HG03097 (cell line): ENCODE measurements around the gene GPR82.
"Not testable (repeated sequence)": the region's sequence is repeated elsewhere in the genome, so short reads cannot be mapped to it uniquely, and the experiment has no call there.

Experiments
- ATAC-seq: cut with Tn5 transposase; IDR thresholded peaks from one replicate; pipeline ENCODE4 v1.9.1; 2021; ENCODE audit not compliant: unreplicated experiment, low FRiP score

Gene GPR82

DNA sequence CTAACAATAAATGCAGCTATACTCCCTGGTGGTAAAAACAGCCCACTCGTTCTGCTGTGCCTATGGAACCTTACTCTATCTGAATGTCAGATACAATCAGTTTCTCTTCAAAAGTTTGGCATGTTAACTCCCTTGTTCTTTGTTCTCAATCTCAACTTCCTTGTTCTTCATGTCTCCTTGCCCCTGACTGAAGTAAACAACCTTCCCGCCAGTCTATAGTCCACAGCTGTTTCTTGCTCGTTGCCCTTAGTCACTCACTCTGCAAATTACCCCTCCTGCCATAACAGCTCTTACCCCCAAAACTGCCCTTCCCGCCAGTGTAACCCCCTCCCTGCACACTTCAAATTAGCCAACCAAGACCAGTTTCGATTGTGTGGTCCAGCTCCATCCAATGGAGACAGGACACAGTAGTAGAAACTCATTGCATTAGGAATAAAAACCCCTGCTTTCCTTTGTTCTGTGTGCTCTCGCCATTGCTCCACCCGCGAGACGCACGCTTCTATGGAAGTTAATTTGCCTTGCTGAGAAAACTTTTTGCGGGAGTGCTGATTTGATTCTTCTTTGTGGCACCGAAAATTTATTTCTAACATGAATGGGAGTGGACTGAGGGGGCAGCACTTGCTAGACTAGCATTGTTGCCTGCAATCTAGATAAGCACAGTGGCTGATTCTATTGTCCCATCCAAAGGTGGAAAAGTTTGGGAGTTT is 7.1 kb upstream of the GPR82 start:
- no peak for ATAC-seq

DNA sequence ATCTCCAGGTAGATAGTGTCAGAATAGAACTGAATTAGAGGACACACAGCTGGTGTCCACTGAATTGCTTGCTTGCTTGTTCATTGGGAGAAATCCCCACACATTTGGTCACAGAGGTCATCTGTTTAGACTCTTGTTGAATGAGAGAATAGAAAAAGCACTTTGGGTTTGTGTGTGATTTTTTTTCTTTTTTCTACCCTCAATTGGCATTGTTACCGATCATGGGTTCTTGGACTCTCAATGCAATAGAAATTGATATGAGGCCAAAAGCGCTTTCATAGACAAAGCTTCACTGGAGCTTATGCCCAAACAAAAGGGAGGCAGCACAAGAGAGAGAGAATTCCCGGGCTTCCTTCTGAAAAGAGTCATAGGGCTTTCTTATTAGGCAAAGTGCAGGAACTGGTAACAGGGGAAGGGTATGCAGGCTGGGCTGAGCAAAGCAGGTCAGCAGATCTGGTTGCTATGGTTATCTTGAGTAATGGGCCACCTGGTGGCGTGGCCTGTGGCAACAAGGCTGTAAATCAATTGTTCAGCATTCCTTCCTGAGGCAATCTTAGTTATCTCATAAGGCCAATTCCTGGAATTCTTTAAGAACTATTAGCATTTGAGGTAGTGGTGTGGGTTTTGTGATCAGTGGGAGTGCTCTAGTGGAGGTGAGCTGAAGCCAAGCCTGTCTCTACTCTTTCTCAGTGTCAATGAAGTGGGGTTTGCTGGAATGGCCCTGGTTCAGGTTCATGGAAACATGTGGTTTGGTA is 5.3 kb upstream of the GPR82 start:
- no peak for ATAC-seq

DNA sequence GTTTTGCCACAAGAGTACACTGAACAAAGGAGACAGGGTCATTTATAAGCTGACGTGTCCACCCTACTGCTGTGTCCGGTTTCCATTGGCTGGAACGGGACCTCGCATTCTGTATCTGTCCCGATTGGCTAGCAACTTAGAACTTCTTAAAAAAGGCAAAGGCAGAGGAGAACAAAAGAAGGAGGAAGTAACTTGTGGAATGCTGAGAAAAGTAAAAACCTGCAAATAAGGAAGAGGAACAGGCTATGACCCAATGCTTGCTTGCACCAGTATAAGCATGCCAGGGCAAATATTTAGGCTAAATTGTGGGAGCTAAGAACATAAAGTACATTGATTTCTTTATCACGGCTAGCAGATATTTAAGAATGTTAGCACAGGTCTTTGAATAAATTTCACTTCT is 4.4 kb upstream of the GPR82 start:
- ATAC-seq: not testable (repeated sequence)

DNA sequence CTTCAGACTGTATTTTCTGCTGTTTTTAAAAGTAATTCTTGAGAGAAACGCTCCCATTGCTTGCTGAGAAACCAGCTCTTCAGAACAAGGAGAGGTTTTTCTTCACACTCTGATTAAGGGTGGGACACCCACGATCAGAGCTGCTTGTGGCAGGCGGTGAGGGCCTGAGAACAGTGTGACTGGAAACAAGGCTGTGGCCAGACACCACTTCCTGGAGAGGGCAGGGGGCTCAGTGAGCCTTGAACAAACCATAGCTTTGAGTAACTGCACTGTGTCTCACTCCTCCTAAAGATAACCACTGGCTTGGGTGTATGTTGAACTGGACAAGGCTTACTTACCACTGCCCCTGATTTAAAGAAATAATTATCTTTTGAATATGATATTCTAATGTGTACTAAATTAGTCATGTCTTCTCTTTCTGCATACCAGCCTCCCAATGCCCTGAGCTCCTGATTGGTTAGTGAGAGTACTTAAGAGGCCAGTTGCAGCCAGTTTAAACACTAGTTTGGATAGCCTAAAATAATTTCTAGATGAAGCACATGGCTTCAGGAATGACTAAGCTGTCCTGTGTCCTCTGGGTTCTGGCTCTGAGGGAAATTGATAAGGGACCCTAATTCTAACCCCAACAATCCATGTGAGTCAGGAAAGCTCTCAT is 3.7 kb upstream of the GPR82 start:
- peak; percentile 79 for ATAC-seq

DNA sequence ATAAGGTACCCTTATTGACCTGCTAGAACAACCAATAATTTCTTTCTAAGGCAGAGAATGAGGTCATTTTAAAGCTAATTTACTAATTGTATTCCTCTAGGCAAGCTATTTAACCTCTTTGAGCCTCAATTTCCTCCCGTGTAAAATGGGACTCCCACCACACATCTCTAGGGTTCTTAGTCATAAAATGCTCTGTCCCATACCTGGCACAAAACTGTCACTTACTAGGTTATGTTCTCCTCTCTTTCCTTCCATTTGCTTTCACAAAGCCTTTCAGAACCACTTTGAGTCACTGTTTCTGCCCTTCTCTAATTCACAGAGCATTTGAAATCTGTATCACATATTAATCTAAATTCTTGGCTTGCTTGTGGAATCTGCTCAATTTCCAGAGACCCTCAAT is 2.4 kb upstream of the GPR82 start:
- no peak for ATAC-seq

DNA sequence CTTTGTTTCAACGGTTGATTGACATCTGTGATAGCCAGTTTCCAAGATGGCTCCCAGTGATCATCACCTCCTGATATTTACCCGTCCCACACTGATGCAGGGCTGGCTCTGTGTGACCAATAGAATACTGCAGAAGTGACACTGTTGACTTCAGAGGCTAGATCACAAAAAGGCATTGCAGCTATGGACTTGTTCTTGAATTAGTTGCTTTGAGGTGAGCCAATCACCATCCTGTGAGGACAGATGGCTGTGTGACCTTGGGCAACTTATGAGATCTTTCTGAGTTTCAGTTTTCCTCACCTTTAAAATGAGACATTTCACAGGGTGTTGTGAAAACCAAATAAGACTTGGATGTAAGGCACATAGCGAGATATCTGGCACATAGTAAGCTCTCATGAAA is 1.8 kb upstream of the GPR82 start:
- no peak for ATAC-seq

DNA sequence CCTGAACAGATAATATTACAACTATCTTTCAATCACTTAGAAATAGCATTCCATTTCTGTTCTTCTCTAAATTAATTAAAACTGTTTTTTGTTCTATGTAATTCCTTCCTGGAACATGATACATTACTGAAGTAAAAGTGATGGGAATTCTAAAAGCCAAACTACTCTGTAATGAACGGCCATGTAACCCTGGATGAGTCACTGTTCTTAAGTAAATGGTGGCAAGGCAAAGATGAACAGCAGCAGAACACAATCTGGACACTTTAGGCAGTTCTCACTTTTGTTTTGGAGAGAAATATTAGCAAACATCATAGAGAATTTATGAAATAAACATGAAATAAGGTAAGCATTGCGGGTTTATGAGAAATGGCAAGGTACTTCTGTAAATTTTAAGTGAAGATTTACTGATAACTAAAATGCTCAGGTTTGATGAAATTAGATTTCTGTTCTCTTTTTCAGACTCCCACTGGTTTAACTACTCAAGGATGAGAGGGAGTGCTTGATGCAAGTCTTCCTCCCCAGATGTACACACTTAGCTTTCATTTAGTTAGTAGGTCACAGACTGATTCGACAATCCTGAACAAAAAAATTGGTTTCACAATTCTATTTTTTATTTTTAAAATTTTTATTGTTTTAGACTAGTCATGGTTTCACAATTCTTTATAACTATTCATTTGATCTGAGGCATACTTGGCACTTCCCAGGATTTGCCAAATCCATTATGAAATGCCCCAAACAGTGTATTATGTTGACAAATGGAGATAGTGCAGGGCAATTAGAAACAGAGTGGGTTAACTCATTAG is 964 bp upstream of the GPR82 start:
- ATAC-seq: no peak

DNA sequence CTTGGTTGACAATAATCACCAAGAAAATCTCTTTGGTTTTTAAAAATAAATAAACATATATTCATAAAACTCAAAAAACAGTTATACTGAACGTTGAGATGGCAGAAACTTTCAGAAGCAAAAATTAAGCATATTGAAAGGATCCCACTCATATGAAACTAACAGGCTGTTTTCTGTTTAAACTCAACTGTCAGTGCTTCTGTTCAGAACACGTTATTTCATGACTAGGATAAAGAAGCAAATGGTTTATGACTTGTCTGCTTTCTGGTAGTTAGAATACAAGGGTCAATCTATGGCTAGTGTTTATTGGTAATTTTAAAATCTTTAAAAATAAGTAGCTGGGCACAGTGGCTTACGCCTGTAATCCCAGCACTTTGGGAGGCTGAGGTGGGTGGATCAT is 4.1 kb downstream of the GPR82 start:
- ATAC-seq: no peak

DNA sequence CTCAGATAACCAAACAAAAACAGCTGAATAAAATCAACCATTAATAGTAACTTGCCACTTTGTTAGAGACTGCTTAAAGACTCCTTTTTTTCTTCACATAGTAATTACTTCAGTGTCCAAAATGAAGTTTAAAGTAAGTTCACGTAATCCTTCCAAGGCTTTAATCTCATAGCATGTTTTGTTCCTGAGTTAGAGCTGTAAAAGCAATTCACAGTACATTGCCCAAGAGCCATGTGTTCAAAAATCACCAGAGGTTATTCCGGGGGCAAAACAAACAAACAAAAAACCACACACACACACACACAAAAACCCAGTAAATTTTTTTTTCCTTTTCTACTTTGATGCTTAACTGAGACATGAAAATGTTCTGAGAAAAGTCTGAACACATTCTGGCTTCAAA is 6.1 kb downstream of the GPR82 start:
- ATAC-seq: no peak

DNA sequence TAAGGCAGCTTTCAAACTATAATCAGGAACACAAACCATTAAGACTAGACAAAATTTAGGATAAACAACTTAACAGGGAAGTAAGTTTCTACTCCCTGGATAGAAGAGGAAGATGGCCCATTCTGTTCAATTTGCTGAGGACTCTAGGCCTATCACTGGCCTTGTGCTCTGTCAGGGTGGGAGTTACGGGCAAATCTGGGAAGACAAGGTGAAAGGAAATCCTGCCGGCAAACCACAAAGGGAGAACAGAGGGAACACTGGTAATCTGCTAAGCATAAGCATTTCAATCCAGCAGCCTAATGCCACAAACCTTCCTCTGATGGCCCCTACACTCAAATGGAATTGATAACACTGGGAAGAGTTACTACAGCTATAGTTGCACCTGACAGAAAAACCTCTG is 8.3 kb downstream of the GPR82 start:
- no peak for ATAC-seq

DNA sequence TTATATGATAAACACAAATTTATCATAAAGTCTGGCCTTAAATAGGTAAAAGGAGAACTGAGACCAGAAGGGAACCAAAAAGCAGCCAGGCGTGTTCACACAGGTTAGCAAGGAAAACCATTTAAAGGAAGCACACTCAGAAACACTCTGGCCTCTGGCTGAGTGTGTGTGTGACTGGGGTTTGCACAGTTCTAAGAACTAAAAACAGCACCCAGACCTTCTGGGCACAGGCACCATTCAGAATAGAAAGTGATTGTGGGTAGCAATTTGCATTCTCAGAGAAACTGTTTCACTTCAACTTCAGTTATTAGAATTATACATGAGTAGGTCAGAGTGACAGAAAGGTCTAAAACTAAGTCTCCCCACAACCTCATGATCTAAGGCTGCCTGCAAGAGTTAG is 10.0 kb downstream of the GPR82 start:
- peak; percentile 96 for ATAC-seq

DNA sequence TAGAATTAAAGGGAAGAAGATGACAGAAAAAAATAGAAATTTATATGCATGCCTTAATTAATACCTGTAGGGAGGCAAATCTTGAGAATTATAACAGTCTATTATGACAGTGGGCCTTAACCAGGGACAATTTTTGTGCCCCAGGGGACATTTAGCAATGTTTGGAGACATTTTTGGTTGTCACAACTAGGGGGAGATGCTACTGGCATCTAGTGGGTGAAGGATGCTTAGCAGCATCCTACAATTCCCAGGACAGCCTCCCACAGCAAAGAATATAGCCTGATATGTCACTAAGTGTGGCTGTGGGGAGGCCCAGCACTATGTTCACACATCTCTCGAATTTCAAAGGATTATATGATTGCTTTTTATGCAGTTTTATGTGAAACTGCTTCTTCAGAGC is 10.5 kb downstream of the GPR82 start:
- no peak for ATAC-seq

DNA sequence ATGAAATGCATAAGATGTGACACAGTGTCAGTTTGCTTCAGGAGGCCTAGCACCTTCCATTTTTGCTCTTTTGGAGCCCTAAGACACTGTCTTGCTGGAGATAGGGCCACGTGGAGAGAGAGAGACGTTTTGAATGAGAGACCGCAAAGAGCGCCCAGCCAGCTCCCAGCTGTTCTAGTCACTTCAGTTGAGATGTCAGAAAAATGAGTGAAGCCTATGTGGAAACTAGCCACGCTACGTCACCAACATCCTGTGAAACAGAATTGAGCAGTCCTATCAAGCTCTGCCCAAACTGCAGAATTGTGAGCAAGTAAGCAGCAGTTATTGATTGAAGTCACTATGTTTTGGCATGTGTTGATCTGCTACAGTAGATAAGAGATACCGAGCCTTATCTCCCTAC is 13.1 kb downstream of the GPR82 start:
- no peak for ATAC-seq

DNA sequence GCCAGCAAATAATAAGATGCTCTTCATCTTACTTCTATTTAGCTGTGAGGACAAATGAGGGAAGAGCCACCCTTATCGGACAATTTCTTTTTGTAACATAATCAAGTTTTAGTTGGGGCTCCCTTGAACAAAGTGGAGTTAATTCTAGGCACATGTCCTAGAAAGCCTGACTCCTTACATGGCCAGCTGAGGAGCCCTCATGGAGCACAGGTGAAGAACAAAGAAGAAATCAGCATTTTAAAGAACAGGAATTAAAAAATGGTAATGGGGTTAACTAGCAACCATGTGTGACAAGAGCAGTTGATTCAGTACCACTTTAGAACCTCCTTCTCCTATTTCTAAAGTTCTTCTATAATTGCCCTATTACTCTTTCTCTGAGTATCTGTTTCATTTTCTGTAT is 15.9 kb downstream of the GPR82 start:
- no peak for ATAC-seq

DNA sequence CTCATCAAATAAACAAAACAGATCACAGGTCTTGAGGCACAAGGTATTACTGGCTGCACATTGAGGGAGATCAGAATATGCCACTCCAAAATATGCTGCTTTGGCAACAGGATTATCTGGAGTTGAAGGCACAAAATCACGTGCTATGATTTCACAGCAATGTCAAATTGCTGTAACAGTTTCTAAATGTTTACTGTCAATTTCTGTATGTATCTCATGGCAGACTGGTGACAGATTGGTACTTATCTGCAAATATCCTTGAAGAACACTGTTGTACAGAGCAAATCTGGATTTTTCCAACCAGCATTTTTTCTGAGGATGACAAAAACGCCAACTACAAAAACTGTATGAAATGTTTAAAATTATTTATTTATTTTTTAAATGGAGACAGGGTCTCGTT is 26.7 kb downstream of the GPR82 start:
- ATAC-seq: no peak

DNA sequence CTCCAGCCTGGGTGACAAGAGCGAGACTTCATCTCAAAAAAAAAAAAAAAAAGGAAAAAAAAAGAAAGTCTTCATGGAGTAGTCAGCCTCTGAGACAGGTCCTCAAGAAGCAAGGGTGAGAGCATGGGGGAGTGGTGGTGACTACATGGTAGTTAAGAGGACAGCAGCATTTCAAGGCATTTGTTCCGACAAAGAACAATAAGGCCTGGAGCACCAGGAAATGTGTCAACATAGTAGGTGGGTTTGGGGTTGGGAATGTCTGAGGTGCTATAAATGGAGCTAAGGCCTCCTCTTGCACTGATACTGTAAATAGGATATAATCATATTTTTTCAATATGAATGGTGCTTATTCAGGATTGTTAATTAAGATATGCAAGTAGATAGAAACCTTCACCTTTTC is 34.4 kb downstream of the GPR82 start:
- no peak for ATAC-seq

DNA sequence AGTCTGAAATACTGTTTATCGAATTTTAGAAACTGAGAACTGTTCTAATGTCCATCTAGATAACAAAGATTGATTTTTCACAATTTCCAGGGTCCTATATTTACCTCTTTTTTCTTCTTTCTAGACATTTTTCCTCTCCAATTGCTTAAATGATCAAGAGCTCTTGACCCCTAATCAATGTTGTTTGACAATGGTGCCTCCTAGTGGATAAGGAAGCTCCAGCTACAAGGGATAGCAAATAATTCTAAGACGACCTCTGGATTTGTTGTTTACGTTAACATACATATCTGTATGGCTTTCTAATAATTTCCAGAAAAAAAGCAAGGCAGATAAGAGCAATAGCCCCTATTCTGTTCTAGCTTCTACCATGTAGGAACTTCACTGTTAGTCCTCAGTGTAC is 35.8 kb downstream of the GPR82 start:
- no peak for ATAC-seq

DNA sequence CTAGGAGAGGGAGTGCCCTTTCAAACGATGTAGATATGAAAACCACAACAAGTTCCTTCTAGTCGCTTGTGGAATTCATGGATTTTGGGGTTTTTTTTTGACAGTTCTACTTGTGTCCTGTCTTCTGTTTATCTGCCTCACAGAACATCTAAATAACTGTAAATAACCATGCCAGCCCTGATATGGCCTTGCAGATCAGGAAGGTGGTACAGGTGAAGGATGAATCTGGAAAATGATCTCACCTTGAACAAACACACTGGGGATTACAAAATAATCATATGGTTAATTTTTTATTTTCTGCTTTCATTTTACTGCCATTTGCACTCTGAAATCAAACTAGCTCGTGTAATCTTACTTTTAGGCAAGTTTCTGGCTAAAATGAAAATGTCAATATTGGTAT is 37.2 kb downstream of the GPR82 start:
- ATAC-seq: no peak

DNA sequence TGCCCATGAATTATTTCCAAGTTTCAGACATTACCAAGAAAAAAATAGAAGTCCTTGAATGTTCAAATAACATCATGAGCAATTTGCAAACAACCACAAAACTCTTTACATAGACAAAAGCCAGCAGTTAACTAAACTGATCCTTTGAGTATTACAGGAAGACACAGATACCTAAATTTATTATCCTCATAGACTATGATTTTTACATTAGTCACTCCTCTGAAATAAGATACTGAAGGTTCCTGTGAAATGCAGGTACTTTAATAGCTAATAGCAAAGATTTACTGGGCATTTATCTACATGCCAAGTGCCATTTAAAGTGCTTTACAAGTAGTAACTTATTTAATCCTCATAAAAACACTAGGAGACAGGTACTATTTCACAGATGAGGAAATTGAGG is 37.7 kb downstream of the GPR82 start:
- ATAC-seq: no peak

DNA sequence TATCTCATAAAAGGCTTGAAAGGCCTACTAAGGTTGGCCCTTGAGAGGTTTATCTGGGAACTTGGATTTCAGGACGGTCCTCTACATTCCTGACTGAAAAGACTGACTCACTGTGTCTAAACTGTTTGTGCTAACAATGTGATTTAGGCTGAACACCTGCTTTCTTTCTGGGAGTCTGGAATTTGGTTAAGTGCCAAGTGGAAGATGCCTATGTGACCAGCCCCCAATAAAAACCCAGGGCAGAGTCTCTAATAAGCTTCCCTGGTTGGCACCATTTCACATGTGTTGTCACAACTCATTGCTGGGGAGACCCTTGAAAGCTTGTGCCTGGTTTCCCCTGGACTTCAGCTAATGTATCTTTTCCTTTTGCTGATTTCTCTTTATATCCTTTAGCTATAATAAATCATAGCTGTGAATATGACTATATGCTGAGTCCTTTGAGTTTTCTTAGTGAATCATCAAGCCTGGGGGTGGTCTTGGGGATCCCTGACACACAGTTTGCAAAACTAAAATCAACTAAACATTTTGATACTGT is 55.1 kb downstream of the GPR82 start:
- ATAC-seq: no peak
